Measurements from ENCODE around the gene SPON1. TPM values are rescaled to one million over a fixed set of nuclear protein-coding genes. Genes with fewer than 3 reads are reported as not detected.

Gene SPON1
- total and polyA plus RNA-seq, 10 of the 15 experiments (the other 5 are each of a cell fraction or from before 2014, with no cell fraction given) = 0.13 to 1.1 (median 0.18) TPM; not detected in 5

- H3K4me1 ChIP-seq (ENCODE audit: control insufficient read depth, insufficient read depth, low read length) = no peaks in the 10 kb centered on the region
- no peak for ATAC-seq
- H3K79me2 ChIP-seq (ENCODE audit: control insufficient read depth, insufficient read depth, low read length) = no peaks in the 10 kb centered on the region
- POLR2A ChIA-PET = no interaction called here
- no peak for FAIRE-seq
- BruUV-seq (replicated peaks) = no TSS peak
- in situ Hi-C loops (cut with MboI) = no loop called here
- H3K4me2 ChIP-seq (ENCODE audit: control insufficient read depth, insufficient read depth) = no peak overlapping the region
- RAD21 ChIA-PET (ENCODE audit: unreplicated experiment) = no interaction called here
- SMC1A ChIA-PET (ENCODE audit: uncharacterized antibody, unreplicated experiment) = no interaction called here
- no peaks in the 10 kb centered on the region for H3K36me3 ChIP-seq (ENCODE audit: control insufficient read depth in 2 of 2, insufficient read depth in 2 of 2, low read length in 1 of 2)
- TF ChIP-seq ETV6 (conservative IDR thresholded peaks at IDR 0.05 in 1 of 2, IDR thresholded peaks at IDR 0.05 in 1 of 2; ENCODE audit: borderline replicate concordance in 1 of 2, low read depth in 1 of 2) (no peak), CUX1 (IDR thresholded peaks at IDR 0.05; ENCODE audit: insufficient replicate concordance, low read depth, low read length) (no peak), E2F4 (IDR thresholded peaks at IDR 0.05; ENCODE audit: low read depth, low read length) (no peak), ZNF207 (IDR thresholded peaks at IDR 0.05; ENCODE audit: borderline replicate concordance) (no peak), SUPT20H (IDR thresholded peaks at IDR 0.05; ENCODE audit: borderline replicate concordance, control insufficient read depth, low read depth, low read length) (no peak), TBL1XR1 (IDR thresholded peaks at IDR 0.05; ENCODE audit: low read depth, low read length) (no peak), TCF7 (IDR thresholded peaks at IDR 0.05; ENCODE audit: borderline replicate concordance) (no peak), SREBF2 (IDR thresholded peaks at IDR 0.05; ENCODE audit: low read length) (no peak), MEF2A (IDR thresholded peaks at IDR 0.05; ENCODE audit: insufficient read depth, low read depth, low read length) (no peak), CREB1 (IDR thresholded peaks at IDR 0.05; ENCODE audit: low read depth) (no peak), RB1 (IDR thresholded peaks at IDR 0.05; ENCODE audit: borderline replicate concordance) (no peak), PRDM15 (CRISPR knock-in tag; IDR thresholded peaks at IDR 0.05) (no peak), BMI1 (IDR thresholded peaks at IDR 0.05; ENCODE audit: borderline replicate concordance) (no peak)
- intact Hi-C loops (cut with micrococcal nuclease; ENCODE audit: unreplicated experiment) = no loop called here
- DNase-seq (ENCODE audit: low read depth, low spot score) = no peak
- no peaks in the 10 kb centered on the region for H3K9me3 ChIP-seq (replicated peaks; ENCODE audit: control insufficient read depth, insufficient read depth, low read length)
- no peak overlapping the region for H2AFZ ChIP-seq (ENCODE audit: control insufficient read depth, low read depth, low read length)
- H3K27me3 ChIP-seq (replicated peaks in 1 of 2; ENCODE audit: control insufficient read depth in 2 of 2, insufficient read depth in 2 of 2, low read length in 1 of 2) = no peaks in the 10 kb centered on the region
- H4K20me1 ChIP-seq (ENCODE audit: control insufficient read depth, insufficient read depth) = no peaks in the 10 kb centered on the region
- no peak overlapping the region for H3K9ac ChIP-seq (ENCODE audit: control insufficient read depth, insufficient read depth, low read length)
- CTCF ChIA-PET = no interaction called here
- WGBS (ENCODE audit: insufficient coverage, insufficient replicate concordance, low lambda C conversion rate, missing lambda C conversion rate) = 59% methylated on average over 8 of the region's 8 CpGs
- H3K4me3 ChIP-seq = no peak overlapping the region
- H3K27ac ChIP-seq (ENCODE audit: control insufficient read depth, insufficient read depth) = no peak overlapping the region
Measured at GRCh38 chr11:13921545-13921944, 41.0 kb upstream of the SPON1 start.
